Spinal cord (tissue), 10 donors: Measurements from ENCODE around the gene UVSSA. TPM values are rescaled to one million over a fixed set of nuclear protein-coding genes. Genes with fewer than 3 reads are reported as not detected.
"Not testable (repeated sequence)": the region's sequence is repeated elsewhere in the genome, so short reads cannot be mapped to it uniquely, and the experiment has no call there.

Experiments
- DNase-seq, 6 donors: peaks; one replicate each; pipeline versions ENCODE4 v3.0.0 to v3.0.0-alpha.2; 2013 to 2015; ENCODE audit warnings: low spot score in 6 of 6, low read depth in 4 of 6
- H3K27ac ChIP-seq: one replicate; pipeline ENCODE4 v1.5.1; 2013; ENCODE audit warnings: low read depth, low read length, control low read depth
- H3K27me3 ChIP-seq: one replicate; pipeline ENCODE4 v1.6.1; 2013; ENCODE audit warnings: low read length; ENCODE audit not compliant: control insufficient read depth, insufficient read depth
- H3K36me3 ChIP-seq: one replicate; pipeline ENCODE4 v1.6.1; 2013; ENCODE audit warnings: low read length; ENCODE audit not compliant: control insufficient read depth, insufficient read depth
- H3K4me1 ChIP-seq: one replicate; pipeline ENCODE4 v1.6.1; 2013; ENCODE audit warnings: low read length; ENCODE audit not compliant: control insufficient read depth, insufficient read depth
- H3K4me3 ChIP-seq: one replicate; pipeline ENCODE4 v1.5.1; 2013; ENCODE audit warnings: low read depth, low read length, control low read depth
- H3K9me3 ChIP-seq: one replicate; pipeline ENCODE4 v1.6.1; 2013; ENCODE audit warnings: low read length; ENCODE audit not compliant: control insufficient read depth, insufficient read depth
- WGBS: methylation state at CpG from one replicate; pipeline ENCODE4 v1.1.5; 2013; ENCODE audit warnings: missing lambda C conversion rate; ENCODE audit not compliant: insufficient coverage; 5-methylcytosine and 5-hydroxymethylcytosine counted together
- polyA plus RNA-seq, 2 donors: library from polyadenylated mRNA; unstranded; fragments of 120-200 nt; gene quantifications; one replicate each; pipeline ENCODE4 v1.2.1, GENCODE V29; 2013; ENCODE audit not compliant: insufficient read length in 2 of 2
- total RNA-seq, 2 donors: library from RNA; depleted of rRNA in 1 of 2; stranded (reverse); fragments of 120-200 nt in 1 of 2; fragments of >200 nt in 1 of 2; gene quantifications; one replicate each; pipeline versions ENCODE4 v1.2.3 to v1.2.4, GENCODE V29; 2013 to 2014
- donor health status: healthy.

UVSSA gene
- total and polyA plus RNA-seq, 4 donors: 7.5 to 27.7 (median 17.1) TPM

DNA sequence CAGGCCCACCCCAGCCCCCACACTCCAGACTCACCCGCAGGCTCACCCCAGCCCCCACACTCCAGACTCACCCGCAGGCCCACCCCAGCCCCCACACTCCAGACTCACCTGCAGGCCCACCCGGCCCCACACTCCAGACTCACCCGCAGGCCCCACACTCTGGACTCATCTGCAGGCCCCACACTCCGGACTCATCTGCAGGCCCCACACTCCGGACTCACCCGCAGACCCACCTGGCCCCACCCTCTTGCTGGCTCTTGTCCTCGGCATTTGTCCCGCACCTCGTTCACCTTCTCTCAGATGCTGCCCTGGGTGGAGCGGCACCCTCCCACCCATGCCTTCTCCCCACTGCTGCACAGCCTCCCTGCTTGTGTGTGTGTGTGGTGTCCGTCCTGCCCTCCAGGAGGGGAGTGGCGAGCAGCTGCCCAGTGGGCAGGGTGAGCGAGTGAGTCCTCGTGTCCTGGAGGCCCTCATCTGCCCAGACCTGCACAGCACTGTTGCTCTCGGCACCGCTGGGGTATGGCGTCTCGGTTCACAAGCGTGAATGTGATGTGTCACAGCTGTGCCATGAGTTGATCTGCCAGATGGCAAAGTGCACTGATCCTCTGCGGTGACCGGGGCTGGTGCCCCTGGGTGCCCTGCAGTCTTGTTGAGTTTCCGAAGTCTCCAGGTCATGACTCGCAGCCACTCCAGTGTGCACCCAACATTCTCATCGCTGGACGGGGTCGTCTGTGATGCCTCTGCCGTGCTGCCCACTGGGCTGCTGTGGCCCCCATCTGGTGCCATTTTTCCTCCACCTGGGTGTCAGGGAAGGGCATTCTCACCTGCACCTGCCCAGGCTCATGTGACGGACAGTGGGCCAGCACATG lies 29.6 kb upstream of the UVSSA start:
- Histone ChIP-seq H3K27ac (no peak overlapping the region), H3K27me3 (no peaks in the 10 kb centered on the region), H3K9me3 (peaks cover 4% of the 10 kb centered on the region), H3K4me3 (no peak overlapping the region), H3K36me3 (peaks cover 82% of the 10 kb centered on the region), H3K4me1 (no peaks in the 10 kb centered on the region)
- DNase-seq: no peak
- WGBS: 98% methylated on average over 24 of the region's 29 CpGs

DNA sequence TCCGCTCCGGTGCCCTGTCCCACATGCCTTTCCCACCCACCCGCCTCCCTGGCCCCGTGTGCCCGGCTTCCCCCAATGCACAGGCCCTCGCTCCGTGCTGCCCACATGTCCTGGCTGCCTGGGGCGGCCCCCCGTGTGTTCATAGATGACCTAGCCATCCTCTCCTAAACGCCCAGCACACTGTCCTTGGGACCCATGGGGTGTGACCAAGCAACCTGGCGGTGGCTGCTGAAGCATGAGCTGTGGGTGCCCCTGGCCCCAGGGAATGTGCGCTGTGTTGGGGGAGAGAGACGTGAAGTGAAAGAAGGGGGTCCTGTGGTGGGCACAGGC lies 29.0 kb upstream of the UVSSA start:
- Histone ChIP-seq H3K4me1 (no peaks in the 10 kb centered on the region), H3K4me3 (no peak overlapping the region), H3K27me3 (no peaks in the 10 kb centered on the region), H3K36me3 (peaks cover 82% of the 10 kb centered on the region), H3K9me3 (peaks cover 4% of the 10 kb centered on the region), H3K27ac (no peak overlapping the region)
- 98% methylated on average over 13 of the region's 13 CpGs for WGBS
- no peak for DNase-seq

DNA sequence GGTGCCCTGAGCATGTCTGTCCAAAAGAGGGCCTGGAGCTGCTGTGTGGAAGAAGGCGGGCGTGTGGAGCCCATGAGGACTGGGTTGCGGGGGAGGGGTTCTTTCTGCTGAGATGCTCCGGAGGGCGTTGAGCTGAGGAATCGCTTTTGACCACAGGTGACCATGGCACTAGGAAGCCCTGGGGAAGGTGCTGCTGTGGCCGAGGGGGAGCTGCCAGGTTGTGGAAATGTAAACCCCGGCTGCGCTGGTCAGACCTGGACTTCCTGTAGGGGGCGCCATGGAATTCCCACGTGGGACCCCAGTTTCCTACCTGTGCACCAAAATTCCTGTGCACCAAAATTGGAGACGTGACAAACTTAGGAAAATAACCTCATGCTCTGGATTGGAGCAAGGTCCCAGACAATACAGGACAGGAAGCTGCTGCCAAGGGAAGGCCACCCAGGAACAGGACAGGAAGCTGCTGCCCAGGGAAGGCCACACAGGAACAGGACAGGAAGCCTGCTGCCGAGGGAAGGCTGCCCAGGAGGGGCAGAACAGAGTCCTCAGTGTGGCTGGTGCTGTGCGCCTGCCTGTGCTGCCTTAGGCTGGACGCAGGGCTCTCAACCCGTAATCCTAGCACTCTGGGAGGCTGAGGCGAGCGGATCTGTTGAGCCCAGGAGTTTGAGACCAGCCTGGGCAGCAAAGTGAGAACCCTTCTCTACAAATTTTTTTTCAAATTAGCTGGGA lies 28.4 kb upstream of the UVSSA start:
- peaks cover 82% of the 10 kb centered on the region for H3K36me3 ChIP-seq
- H3K27ac ChIP-seq: no peak overlapping the region

DNA sequence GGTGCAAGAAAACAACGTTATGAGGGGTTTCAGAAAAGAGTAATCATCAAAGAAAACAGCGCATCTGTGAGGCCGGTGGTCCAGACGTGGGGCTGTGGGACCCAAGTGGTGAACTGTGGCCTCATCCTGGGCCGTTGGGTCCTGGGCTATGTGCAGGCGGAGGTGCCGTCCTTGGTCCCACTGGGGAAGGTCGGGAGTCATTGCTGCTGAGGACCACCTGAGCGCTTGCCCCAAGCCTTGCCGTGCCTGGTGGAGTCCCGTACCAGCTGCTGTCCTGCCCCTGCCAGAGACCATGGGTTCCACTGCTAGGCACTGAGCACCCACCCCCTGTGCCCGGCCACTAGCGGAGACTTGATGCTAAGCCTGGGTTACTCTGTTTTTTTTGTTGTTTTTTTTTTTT lies 25.5 kb upstream of the UVSSA start:
- Histone ChIP-seq H3K36me3 (peaks cover 82% of the 10 kb centered on the region), H3K4me3 (no peak overlapping the region), H3K4me1 (no peaks in the 10 kb centered on the region), H3K27ac (no peak overlapping the region), H3K27me3 (no peaks in the 10 kb centered on the region), H3K9me3 (peaks cover 2% of the 10 kb centered on the region)
- 96% methylated on average over 11 of the region's 13 CpGs for WGBS
- no peak for DNase-seq

More for the DNA sequence above, 28.4 kb upstream of the UVSSA start:
- no peaks in the 10 kb centered on the region for H3K27me3 ChIP-seq
- WGBS: 94% methylated on average over 16 of the region's 18 CpGs
- H3K9me3 ChIP-seq: peaks cover 4% of the 10 kb centered on the region
- no peaks in the 10 kb centered on the region for H3K4me1 ChIP-seq
- no peak for DNase-seq
- no peak overlapping the region for H3K4me3 ChIP-seq

DNA sequence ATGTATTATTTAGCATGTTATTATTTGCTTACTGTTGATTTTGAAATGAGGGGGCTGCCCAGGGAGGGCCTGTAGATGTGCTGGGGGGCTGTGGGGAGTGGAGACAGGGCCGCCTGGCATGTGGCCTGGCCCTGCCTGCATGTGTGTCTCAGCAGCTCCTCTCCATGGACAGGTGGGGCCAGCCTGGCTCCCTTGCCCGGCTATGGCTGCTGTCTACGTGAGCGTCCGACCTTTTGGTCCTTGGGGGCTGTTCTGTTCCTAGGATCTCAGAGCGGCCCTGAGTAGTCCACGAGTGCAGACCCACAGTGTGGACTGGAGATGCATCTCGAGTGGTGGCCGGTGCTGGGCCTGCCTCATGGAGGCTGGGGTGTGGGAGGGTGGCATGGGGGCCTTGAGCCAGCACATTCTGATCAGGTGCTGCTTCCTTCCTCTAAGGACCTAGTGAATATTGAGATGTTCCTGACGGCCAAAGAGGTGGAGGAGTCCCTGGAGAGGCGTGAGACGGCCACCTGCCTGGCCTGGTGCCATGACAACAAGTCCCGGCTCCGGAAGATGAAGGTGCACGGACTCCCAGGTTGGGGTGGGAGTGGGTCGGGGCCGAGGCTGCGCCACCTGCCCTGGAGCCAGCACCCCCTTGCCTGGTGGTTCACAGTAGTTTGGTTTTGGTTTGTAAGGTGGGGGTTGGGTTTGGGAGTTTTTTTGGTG lies 24.9 kb upstream of the UVSSA start:
- Histone ChIP-seq H3K4me1 (no peaks in the 10 kb centered on the region), H3K36me3 (peaks cover 82% of the 10 kb centered on the region), H3K4me3 (no peak overlapping the region), H3K27me3 (no peaks in the 10 kb centered on the region), H3K9me3 (peaks cover 2% of the 10 kb centered on the region), H3K27ac (no peak overlapping the region)
- 97% methylated on average over 17 of the region's 18 CpGs for WGBS
- DNase-seq: no peak

DNA sequence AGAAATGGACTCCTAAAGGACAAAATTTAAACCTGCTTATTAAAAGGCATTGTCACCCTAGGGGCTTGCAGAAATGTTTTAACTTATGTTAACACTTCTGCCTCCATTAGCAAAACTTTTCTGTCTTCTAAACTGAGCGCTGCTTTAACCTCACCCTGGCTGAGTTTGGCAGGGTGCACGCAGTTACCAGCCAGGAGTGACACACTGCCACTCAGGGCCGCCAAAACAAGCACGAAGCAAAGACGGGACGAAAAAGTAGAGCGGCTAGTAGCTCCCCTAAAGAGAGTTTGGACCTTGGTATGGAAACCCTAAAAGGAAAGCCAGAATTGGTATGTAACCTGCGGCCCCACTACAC lies 23.8 kb upstream of the UVSSA start:
- DNase-seq: no peak
- Histone ChIP-seq H3K27ac (no peak overlapping the region), H3K4me3 (no peak overlapping the region), H3K27me3 (no peaks in the 10 kb centered on the region), H3K36me3 (peaks cover 82% of the 10 kb centered on the region), H3K4me1 (no peaks in the 10 kb centered on the region), H3K9me3 (peaks cover 2% of the 10 kb centered on the region)
- whole genome bisulfite sequencing: 93% methylated on average over 3 of the region's 8 CpGs

DNA sequence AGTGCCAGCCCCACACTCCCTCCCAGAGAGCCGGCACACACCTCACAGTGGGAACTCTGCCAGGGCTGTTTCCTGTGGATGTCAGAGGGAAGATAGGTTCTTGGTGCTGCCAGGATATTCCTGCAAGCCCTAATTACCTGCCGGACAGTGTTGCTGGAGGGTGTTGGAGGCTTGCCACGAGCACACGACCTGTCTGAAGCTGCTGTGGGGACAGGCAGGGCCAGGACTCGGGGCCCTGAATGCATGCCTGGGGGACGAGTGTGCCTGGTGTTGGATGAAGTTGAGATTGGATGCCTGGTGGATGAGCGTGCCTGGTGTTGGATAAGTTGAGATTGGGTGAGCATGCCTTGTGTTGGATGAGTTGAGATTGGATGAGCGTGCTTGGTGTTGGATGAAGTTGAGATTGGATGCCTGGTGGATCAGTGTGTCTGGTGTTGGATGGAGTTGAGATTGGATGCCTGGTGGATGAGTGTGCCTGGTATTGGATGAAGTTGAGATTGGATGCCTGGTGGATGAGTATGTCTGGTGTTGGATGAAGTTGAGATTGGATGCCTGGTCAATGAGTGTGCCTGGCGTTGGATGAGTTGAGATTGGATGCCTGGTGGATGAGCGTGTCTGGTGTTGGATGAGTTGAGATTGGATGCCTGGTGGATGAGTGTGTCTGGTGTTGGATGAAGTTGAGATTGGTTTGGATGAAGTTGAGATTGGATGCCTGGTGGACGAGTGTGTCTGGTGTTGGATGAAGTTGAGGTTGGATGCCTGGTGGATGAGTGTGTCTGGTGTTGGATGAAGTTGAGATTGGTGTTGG lies 23.2 kb upstream of the UVSSA start:
- Histone ChIP-seq H3K4me3 (no peak overlapping the region), H3K27ac (no peak overlapping the region), H3K36me3 (peaks cover 82% of the 10 kb centered on the region), H3K9me3 (peaks cover 2% of the 10 kb centered on the region), H3K4me1 (no peaks in the 10 kb centered on the region), H3K27me3 (no peaks in the 10 kb centered on the region)
- no peak for DNase-seq
- WGBS: 99% methylated on average over 10 of the region's 11 CpGs

DNA sequence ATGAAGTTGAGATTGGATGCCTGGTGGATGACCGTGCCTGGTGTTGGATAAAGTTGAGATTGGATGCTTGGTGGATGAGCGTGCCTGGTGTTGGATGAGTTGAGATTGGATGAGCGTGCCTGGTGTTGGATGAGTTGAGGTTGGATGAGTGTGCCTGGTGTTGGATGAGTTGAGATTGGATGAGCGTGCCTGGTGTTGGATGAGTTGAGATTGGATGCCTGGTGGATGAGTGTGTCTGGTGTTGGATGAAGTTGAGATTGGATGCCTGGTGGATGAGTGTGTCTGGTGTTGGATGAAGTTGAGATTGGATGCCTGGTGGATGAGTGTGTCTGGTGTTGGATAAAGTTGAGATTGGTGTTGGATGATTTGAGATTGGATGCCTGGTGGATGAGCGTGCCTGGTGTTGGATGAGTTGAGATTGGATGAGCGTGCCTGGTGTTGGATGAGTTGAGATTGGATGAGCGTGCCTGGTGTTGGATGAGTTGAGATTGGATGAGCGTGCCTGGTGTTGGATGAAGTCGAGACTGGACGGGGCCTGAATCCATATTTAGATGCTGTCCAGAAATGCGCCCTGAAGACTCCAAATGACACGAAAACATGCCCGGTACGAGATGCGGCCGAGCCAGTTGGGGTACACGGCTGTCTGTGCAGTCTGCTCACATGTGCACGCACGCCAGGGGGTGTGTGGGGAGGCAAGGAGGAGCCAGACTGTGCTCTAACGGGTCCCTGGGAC lies 22.4 kb upstream of the UVSSA start:
- H3K27ac ChIP-seq, DNase-seq, H3K9me3 ChIP-seq, H3K4me1 ChIP-seq, H3K4me3 ChIP-seq, H3K27me3 ChIP-seq: not testable (repeated sequence)
- H3K36me3 ChIP-seq: peaks cover 83% of the 10 kb centered on the region
- 98% methylated on average over 20 of the region's 20 CpGs for WGBS

DNA sequence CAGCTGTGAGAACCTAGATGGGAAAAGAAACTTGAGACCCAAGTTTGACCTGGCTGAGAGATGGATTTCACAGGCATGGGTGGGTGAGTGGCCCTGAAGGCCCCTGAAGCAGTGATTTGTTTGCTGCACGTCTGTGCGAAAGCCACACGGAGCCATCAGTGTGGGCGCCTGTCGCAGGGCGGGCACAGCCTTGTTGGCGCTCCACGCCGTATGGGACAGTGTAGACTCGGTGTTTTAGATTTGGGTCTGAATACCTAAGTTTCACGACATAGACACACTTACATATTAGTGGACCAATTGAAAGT lies 21.9 kb upstream of the UVSSA start:
- H3K4me1 ChIP-seq: no peaks in the 10 kb centered on the region
- no peaks in the 10 kb centered on the region for H3K27me3 ChIP-seq
- no peaks in the 10 kb centered on the region for H3K9me3 ChIP-seq
- no peak overlapping the region for H3K4me3 ChIP-seq
- WGBS: 95% methylated on average over 10 of the region's 11 CpGs
- H3K36me3 ChIP-seq: peaks cover 88% of the 10 kb centered on the region
- DNase-seq: no peak
- no peak overlapping the region for H3K27ac ChIP-seq
